SU-DHL-6 (cell line): ENCODE measurements around the gene EEF1AKMT4.

ENCODE experiments used
- EZH2phosphoT487 ChIP-seq: fragments of 200-600 bp; sonication (generic), shearing (Covaris generic); conservative IDR thresholded peaks from 2 replicates; pipeline ENCODE4 v1.6.1; 2018; ENCODE audit warnings: mild to moderate bottlenecking, antibody characterized with exemption, low read length, moderate library complexity, mixed read lengths
- TF ChIP-seq, protein P1 (sequence below): fragments of 200-600 bp; sonication (generic); IDR thresholded peaks from one replicate; pipeline ENCODE4 v1.5.1; 2017; ENCODE audit warnings: antibody characterized with exemption, mild to moderate bottlenecking, low read length, moderate library complexity; ENCODE audit not compliant: insufficient read depth, poor library complexity, severe bottlenecking

DNA sequence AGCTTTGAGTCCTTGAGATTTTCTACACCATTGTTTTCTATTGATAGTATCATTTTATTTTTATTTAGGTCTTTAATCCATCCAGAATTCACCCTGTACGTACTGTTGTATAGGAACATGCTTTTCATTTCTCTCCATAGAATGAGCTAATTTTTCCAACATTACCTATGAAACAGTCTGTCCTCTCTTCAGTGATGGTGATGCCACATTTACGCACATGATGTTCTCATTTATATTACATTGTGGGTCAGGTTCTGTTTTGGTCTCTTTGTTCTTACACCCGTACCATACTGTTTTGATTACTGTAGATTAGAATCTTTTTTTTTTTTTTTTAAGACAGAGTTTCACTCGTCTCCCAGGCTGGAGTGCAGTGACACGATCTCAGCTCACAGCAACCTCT, 37.8 kb upstream of the EEF1AKMT4 start:
- TF ChIP-seq, protein P1, sequence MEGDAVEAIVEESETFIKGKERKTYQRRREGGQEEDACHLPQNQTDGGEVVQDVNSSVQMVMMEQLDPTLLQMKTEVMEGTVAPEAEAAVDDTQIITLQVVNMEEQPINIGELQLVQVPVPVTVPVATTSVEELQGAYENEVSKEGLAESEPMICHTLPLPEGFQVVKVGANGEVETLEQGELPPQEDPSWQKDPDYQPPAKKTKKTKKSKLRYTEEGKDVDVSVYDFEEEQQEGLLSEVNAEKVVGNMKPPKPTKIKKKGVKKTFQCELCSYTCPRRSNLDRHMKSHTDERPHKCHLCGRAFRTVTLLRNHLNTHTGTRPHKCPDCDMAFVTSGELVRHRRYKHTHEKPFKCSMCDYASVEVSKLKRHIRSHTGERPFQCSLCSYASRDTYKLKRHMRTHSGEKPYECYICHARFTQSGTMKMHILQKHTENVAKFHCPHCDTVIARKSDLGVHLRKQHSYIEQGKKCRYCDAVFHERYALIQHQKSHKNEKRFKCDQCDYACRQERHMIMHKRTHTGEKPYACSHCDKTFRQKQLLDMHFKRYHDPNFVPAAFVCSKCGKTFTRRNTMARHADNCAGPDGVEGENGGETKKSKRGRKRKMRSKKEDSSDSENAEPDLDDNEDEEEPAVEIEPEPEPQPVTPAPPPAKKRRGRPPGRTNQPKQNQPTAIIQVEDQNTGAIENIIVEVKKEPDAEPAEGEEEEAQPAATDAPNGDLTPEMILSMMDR: no peak
- TF ChIP-seq EZH2phosphoT487: no peak
